ENCODE measurements around the gene PTTG1IP.

PTTG1IP gene

GRCh38 chr21:44912158-44912473 is 38.6 kb upstream of the PTTG1IP start:
- no peak overlapping the region for H3K4me3 ChIP-seq (ENCODE audit: low read depth, low read length)
- no peak for TF ChIP-seq CTCF (IDR thresholded peaks at IDR 0.05; ENCODE audit: control insufficient read depth, extremely low read depth, insufficient read depth)
- no peak for DNase-seq (ENCODE audit: low read depth)

DNA sequence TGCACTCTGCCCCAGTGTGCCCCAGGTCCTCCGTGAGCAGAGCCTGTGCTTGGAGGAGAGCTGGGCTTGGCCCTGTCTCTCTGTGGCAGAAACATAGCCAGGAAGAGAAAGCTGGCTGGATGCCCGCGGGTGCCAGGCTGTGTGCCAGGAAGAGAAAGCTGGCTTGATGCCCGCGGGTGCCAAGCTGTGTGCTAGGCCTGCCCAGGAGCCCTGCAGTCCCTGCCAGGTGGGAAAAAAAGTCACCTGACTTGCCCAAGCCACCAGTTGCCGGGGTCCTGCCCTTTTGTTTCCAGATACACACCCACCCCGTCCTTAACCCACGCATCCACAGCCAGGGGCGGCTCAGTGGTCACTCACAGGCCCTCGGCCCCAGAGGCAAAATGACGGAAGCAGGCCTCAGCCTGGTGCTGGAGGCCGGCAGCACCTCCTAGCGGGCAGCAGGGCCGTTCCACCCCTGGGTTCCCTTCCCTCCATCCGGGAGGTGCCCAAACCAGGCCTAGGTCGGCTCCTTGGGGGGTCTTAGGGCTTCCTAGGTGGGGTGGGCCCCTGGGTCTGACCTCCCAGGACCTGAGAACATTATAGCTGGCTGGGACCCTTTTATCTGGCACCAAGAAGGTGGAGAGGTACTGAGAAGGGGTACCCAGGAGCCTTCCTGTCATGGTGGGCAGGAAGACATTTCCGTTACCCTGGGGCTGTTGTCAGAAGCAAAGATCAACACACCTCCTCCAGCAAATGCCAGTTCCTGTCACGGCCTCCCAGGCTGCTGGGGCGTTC is 38.1 kb upstream of the PTTG1IP start:
- peak; percentile 63 for DNase-seq (ENCODE audit: low read depth)
- TF ChIP-seq CTCF (IDR thresholded peaks at IDR 0.05; ENCODE audit: control insufficient read depth, extremely low read depth, insufficient read depth) = peak; percentile 77
- 0 out of 2 replicates have a peak overlapping the region, but pooled peaks have one; percentile 2 for H3K4me3 ChIP-seq (ENCODE audit: low read depth, low read length)

DNA sequence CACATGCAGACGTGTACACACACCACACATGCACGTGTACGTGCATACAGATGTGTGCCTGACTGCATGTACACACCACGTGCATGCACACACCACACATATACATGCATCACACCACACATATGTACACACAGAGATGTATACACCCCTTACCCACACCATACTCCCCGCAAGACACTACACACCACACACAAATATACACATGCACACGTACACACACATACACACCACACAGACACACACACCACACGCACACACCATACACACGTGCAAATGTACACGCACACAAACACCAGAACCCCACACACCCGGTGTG is 37.5 kb upstream of the PTTG1IP start:
- no peak for DNase-seq (ENCODE audit: low read depth)
- H3K4me3 ChIP-seq (ENCODE audit: low read depth, low read length) = 0 out of 2 replicates have a peak overlapping the region, but pooled peaks have one; percentile 2
- no peak for TF ChIP-seq CTCF (IDR thresholded peaks at IDR 0.05; ENCODE audit: control insufficient read depth, extremely low read depth, insufficient read depth)

DNA sequence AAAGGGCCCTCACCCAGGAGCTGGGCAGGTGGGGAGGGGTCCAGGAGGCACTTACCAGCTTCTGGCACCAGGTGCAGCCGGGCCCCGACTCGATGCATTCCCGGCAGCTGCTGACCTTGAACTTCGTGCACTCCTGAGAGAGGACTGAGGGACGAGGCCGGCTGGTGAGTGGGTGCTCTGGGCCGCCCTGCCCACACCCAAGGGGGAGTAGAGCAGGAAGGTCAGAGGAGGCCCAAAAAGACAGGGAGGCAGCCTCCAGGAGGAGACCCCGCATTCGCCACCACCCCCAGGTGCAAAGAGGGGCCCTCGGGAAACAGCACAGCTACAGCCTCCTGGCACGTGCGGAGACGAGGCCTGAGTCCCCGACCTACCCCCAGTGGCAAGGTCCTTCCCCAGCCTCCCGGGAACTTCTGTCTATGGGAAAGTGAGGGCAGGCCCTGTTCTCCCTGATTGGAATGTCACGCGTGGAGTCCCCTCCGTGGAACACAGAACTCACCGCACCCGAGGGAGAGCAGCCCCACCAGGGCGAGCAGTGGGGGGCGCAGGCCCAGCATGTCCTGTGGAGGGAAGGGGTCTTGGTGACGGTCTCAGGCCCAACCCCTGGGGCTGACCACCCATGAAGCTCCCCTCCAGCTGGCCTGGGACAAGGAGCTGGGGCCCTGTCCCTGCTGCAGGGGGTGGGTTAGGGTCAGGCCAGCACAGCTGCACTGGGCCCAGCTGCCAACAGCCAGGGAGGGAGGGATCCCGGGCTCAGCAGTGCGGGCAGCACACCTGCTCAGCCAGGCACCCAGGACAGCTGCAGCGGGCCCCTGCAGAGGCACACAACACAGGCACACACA is 37.0 kb upstream of the PTTG1IP start:
- no peak overlapping the region for H3K4me3 ChIP-seq (ENCODE audit: low read depth, low read length)
- TF ChIP-seq CTCF (IDR thresholded peaks at IDR 0.05; ENCODE audit: control insufficient read depth, extremely low read depth, insufficient read depth) = no peak
- DNase-seq (ENCODE audit: low read depth) = no peak

DNA sequence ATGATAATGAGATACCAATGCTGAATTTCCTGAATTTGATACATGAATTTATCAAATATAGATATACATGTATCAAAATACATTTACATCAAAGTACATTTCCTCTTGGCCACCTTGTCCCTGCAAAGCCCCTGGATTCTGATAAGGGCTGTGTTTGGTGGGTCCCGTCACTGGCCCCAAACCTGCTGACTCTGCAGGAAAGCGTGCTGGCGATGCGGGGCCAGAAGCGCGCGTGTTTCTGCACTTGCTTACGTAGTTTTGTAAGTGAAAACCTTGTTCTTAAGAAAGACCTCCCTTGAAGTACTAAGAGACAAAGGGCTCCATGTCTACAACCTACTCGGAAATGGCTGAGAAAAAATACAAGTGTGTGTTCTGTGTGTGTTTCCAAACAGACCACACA is 36.2 kb upstream of the PTTG1IP start:
- no peak overlapping the region for H3K4me3 ChIP-seq (ENCODE audit: low read depth, low read length)
- no peak for TF ChIP-seq CTCF (IDR thresholded peaks at IDR 0.05; ENCODE audit: control insufficient read depth, extremely low read depth, insufficient read depth)
- no peak for DNase-seq (ENCODE audit: low read depth)

DNA sequence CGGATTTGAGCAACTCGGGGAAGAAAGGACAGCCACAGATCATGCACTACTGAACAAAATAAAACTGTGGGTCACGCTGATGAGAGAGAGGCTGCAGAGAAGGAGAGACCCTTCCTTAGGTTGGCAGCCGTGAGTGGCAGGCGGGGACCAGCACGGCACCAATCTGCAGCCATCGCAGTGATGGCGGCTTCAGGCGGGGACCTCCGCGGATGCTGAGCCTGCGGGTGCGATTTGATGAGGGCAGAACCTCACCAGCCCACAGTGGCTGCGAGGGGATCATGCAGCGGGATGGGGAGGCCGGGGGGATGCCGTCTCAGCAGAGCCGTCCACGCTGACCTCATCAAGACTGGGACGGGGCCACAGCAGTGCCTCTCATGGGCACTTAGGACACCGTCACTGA is 35.4 kb upstream of the PTTG1IP start:
- TF ChIP-seq CTCF (IDR thresholded peaks at IDR 0.05; ENCODE audit: control insufficient read depth, extremely low read depth, insufficient read depth) = no peak
- no peak overlapping the region for H3K4me3 ChIP-seq (ENCODE audit: low read depth, low read length)
- no peak for DNase-seq (ENCODE audit: low read depth)

Data from LNCaP clone FGC (cell line).